Measurements from ENCODE around the gene PTPRK. TPM values are rescaled to one million over a fixed set of nuclear protein-coding genes. Genes with fewer than 3 reads are reported as not detected.

PTPRK gene
- total and polyA plus RNA-seq, 2 of the 8 experiments (the other 6 are each of a cell fraction or from before 2014, with no cell fraction given) = 11.4 to 47.3 TPM

DNA sequence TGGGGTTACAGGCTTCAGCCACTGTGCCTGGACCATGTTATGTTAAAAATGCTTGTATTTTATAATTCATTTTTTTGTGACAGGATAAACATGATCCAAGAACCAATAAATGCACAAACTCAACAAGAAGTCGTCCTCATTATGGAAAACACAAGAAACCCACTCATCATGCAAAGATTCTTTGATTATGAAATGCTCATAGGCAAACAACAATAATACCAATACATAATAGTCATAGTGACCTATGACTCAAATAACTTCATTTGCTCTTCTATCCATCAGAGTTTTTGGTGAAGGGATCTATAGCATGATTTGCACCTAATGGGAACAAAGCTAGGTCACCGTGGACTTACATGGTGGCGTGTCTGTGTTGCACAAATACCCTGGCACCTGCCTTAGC is 402.5 kb downstream of the PTPRK start (continued):
- no peak for TF ChIP-seq NANOG (IDR thresholded peaks at IDR 0.05; ENCODE audit: insufficient read depth, low read depth, low read length, poor library complexity, severe bottlenecking)
- TF ChIP-seq CEBPB (IDR thresholded peaks at IDR 0.05; ENCODE audit: low read depth, low read length) = no peak
